ENCODE data around the gene NXN.

DNA sequence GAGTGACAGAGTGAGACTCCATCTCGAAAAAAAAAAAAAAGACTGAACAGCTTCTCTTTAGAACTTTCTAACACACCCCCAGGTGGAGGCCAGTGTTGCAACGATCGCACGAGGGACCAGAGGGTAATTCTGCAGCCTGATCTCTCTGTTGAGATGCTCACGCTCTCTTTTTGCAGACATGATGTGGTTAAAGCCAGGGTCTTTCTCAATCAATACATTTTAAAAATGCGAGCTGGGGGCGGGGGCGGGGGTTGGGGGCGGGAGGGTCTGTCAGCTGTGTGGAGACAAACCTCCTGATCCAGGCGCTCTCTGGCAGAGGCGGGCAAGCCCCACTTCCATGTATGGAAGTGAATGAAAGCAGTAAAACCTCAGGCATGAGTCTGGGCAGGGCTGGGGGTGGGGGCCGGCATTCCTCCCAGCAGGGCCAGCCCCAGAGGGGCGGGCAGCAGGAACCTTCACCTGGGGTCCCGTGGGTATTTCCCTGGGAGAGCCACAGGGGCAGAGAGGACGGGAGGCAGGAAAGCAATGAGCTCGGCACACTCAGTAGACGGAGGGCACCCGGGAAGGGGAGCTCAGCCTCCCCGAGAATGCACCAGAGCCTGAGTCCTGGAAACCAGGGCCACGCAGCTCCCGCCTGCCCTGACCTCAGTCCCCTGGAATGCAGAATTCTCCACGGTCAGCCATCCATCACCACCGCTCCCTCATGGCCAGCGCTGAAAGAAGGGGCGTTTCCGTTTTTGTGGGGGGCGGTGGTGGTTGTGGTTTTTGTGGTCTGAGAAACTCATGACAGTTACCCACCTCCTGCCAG is 28.0 kb downstream of the NXN start:
- TF ChIP-seq, protein P1, sequence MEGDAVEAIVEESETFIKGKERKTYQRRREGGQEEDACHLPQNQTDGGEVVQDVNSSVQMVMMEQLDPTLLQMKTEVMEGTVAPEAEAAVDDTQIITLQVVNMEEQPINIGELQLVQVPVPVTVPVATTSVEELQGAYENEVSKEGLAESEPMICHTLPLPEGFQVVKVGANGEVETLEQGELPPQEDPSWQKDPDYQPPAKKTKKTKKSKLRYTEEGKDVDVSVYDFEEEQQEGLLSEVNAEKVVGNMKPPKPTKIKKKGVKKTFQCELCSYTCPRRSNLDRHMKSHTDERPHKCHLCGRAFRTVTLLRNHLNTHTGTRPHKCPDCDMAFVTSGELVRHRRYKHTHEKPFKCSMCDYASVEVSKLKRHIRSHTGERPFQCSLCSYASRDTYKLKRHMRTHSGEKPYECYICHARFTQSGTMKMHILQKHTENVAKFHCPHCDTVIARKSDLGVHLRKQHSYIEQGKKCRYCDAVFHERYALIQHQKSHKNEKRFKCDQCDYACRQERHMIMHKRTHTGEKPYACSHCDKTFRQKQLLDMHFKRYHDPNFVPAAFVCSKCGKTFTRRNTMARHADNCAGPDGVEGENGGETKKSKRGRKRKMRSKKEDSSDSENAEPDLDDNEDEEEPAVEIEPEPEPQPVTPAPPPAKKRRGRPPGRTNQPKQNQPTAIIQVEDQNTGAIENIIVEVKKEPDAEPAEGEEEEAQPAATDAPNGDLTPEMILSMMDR (IDR thresholded peaks at IDR 0.05), result no peak
- TF ChIP-seq POLR2A (IDR thresholded peaks at IDR 0.05), result no peak
- TF ChIP-seq EP300 (IDR thresholded peaks at IDR 0.05), result no peak

Measured in ovary (tissue), 3 donors.